ES-I3 (cell line): ENCODE results near the gene MTG2.

ENCODE experiments used
- H3K36me3 ChIP-seq: 2 replicates; pipeline ENCODE4 v1.6.1; 2013; ENCODE audit warnings: mild to moderate bottlenecking, low read length, control low read depth, moderate library complexity; ENCODE audit not compliant: insufficient read depth
- H3K4me1 ChIP-seq: 2 replicates; pipeline ENCODE4 v1.6.1; 2013; ENCODE audit warnings: mild to moderate bottlenecking, control low read depth, low read length; ENCODE audit not compliant: insufficient read depth
- H3K9ac ChIP-seq: 2 replicates; pipeline ENCODE4 v1.6.1; 2013; ENCODE audit warnings: low read depth, mild to moderate bottlenecking, low read length, moderate library complexity
- H3K9me3 ChIP-seq: 2 replicates; pipeline ENCODE4 v1.6.1; 2013; ENCODE audit warnings: mild to moderate bottlenecking, low read length, moderate library complexity; ENCODE audit not compliant: control insufficient read depth, insufficient read depth

Gene MTG2

GRCh38 chr20:62235777-62236157 is 52.9 kb downstream of the MTG2 start:
- Histone ChIP-seq H3K9ac (no peak overlapping the region), H3K9me3 (no peaks in the 10 kb centered on the region), H3K36me3 (no peaks in the 10 kb centered on the region), H3K4me1 (no peaks in the 10 kb centered on the region; the same call in 1 of the 2 replicates)

DNA sequence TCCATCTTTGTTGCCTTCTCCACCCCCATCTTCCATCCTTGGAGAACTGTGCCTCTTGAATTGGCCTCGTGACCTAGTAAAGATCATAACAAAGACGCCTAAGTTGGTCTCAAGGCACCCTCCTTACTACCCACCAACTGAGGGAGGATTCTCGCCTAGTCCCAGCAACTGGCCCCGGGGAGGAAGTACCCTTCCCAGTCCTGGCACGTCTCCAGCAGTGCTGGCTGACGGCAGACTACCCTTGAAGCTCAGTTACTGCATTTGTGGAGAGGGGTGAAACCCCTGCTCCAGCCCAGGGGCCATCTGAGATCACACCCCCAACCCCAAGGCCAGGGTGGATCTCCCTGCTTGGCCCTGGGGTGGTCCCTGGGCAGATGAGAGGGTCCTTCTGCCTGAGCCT is 53.4 kb downstream of the MTG2 start:
- no peaks in the 10 kb centered on the region for H3K9me3 ChIP-seq
- no peak overlapping the region for H3K9ac ChIP-seq
- H3K4me1 ChIP-seq: no peaks in the 10 kb centered on the region; the same call in 1 of the 2 replicates
- H3K36me3 ChIP-seq: no peaks in the 10 kb centered on the region

GRCh38 chr20:62236766-62237513 is 54.1 kb downstream of the MTG2 start:
- no peaks in the 10 kb centered on the region; the same call in 1 of the 2 replicates for H3K4me1 ChIP-seq
- no peaks in the 10 kb centered on the region for H3K9me3 ChIP-seq
- no peak overlapping the region for H3K9ac ChIP-seq
- H3K36me3 ChIP-seq: no peaks in the 10 kb centered on the region

DNA sequence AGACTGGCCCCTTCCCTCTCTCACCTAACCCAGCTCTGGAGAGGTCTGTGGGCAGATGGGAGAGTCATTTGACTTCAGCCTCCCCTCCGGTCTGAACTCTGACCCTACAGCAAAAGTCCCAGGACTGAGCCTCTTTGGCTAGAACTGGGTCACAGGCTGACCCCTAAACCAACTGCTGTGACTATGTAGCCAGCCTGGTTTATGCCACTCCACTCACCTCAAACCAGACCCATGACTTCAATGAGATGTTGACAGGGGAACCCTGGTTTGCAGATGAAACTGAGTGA is 54.6 kb downstream of the MTG2 start:
- H3K4me1 ChIP-seq: no peaks in the 10 kb centered on the region; the same call in 1 of the 2 replicates
- peak overlapping the region; percentile 64; the same call in 1 of the 2 replicates for H3K9ac ChIP-seq
- H3K9me3 ChIP-seq: no peaks in the 10 kb centered on the region

GRCh38 chr20:62237801-62238568 is 55.2 kb downstream of the MTG2 start, which contains the start of gene OSBPL2:
Gene OSBPL2, plus strand, starts transcription at chr20:62238521. Its CDS starts 17,664 bp downstream, at chr20:62256185.
- H3K9ac ChIP-seq: peak within 1 kb of the TSS; percentile 64
- H3K9me3 ChIP-seq: no peaks in the 10 kb centered on the region
- no peaks in the 10 kb centered on the region; the same call in 1 of the 2 replicates for H3K4me1 ChIP-seq
- no peaks in the 10 kb centered on the region for H3K36me3 ChIP-seq

More for the DNA sequence above, 54.6 kb downstream of the MTG2 start:
- H3K36me3 ChIP-seq: no peaks in the 10 kb centered on the region

GRCh38 chr20:62238569-62239277 is 55.9 kb downstream of the MTG2 start:
- Histone ChIP-seq H3K36me3 (no peaks in the 10 kb centered on the region), H3K4me1 (no peaks in the 10 kb centered on the region; the same call in 1 of the 2 replicates), H3K9me3 (no peaks in the 10 kb centered on the region), H3K9ac (peak overlapping the region; percentile 64)

- Histone ChIP-seq H3K36me3 (no peaks in the 10 kb centered on the region), H3K9me3 (no peaks in the 10 kb centered on the region), H3K9ac (peak overlapping the region; percentile 64), H3K4me1 (no peaks in the 10 kb centered on the region; the same call in 1 of the 2 replicates)
These were observed 56.6 kb downstream of the MTG2 start for GRCh38 chr20:62239278-62239879.

DNA sequence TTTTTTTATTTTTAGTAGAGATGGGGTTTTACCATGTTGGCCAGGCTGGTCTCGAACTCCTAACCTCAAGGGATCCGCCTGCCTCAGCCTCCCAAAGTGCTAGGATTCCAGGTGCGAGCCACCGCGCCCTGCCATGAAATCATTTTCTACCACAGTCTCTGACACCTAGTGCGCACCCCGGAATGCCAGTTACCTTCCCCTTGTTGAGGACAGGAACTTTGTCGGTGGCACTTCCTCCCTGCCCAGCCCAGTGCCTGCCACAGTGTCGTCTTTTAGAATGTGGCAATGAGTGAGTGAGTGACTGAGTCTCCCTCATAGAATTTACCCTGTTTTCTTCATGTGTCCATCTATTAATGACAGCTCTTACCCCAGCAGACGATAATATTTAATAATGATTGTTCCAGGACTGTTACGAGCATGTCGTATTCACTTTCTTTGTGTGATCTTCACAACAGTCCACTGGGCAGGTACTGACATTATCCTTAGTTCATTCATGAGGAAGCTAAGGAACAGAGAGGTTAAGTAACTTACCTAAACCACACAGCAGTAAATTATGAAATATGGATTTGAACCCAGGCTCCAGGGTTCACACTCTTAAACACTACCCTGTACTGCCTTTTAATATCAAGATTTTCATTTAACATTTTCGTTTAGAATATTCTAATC is 57.3 kb downstream of the MTG2 start:
- Histone ChIP-seq H3K4me1 (no peaks in the 10 kb centered on the region; the same call in 1 of the 2 replicates), H3K36me3 (no peaks in the 10 kb centered on the region), H3K9ac (no peak overlapping the region), H3K9me3 (no peaks in the 10 kb centered on the region)

DNA sequence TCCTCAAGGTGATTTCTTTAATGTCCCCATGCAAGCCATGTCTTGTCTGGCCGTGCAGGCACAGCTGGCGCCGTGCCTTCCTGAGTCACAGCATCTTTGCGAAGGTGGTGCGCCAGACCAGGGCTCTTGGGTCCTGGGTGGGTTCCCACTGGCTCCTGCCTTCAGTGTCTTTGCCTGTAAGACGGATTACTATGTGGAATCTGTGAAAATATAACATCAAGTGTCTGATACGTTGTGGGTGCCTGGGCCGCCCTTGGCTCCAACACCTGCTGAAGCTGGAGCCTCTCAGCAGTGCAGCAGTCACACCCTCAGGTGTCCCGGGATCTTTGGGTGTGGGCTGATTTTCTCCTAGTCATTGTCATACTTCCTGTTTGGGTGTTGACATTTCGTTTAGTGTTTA is 58.7 kb downstream of the MTG2 start:
- H3K9me3 ChIP-seq: no peaks in the 10 kb centered on the region
- no peak overlapping the region for H3K9ac ChIP-seq
- H3K4me1 ChIP-seq: no peaks in the 10 kb centered on the region; the same call in 1 of the 2 replicates
- H3K36me3 ChIP-seq: no peaks in the 10 kb centered on the region

- H3K36me3 ChIP-seq: no peaks in the 10 kb centered on the region
- no peaks in the 10 kb centered on the region; the same call in 1 of the 2 replicates for H3K4me1 ChIP-seq
- H3K9me3 ChIP-seq: no peaks in the 10 kb centered on the region
- H3K9ac ChIP-seq: no peak overlapping the region
These were observed 59.3 kb downstream of the MTG2 start for GRCh38 chr20:62242176-62242575.

DNA sequence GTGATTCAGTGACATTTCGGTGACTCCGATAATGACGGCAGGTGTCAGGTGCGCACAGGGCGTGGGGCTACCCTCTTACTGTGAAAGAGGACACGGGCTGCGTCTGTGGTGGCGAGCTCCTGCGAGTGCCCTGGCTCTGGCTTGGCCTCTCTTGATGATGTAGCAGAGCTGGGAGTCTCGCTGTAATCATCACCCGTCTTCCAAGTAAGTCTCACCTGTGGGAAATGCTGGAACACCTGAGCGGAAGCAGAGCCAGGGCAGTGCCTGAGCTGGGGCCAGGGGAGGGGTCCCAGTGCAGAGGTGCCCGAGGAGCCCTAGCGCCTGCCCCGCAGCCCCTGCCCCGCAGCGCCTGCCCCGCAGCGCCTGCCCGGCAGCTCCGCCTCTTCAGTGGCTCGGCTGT is 60.3 kb downstream of the MTG2 start:
- H3K36me3 ChIP-seq: no peaks in the 10 kb centered on the region
- no peaks in the 10 kb centered on the region; the same call in 1 of the 2 replicates for H3K4me1 ChIP-seq
- no peak overlapping the region for H3K9ac ChIP-seq
- H3K9me3 ChIP-seq: no peaks in the 10 kb centered on the region

DNA sequence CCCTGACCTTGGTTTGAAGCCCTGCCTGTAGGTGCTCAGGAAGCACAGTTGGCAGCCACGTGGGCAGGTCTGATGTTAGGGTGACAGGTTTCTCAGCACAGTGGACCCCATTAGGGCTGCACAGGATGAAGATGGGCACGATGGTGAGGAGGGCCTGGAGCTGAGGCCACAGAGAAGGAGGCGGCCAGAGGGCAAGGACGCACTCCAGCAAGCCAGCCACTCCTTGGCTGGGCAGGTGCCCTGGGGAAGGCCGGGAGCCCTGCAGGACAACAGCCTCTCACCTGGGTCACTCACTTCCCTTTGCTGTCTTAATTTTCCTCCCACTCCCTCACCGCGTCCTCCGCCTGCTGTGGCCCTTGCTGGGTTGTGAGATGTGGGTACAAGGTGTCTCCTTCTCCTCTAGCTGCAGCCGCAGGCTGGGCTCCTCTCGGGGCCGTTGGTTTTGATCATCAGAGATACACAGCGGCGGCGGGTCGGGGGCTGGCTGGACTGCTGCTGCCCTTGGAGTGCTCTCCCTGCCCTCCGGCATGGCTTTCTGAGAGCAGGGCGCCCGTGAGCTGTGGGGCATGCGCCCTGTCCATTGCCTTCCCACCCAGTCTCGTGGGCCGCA is 61.2 kb downstream of the MTG2 start:
- no peak overlapping the region for H3K9ac ChIP-seq
- no peaks in the 10 kb centered on the region for H3K9me3 ChIP-seq
- no peaks in the 10 kb centered on the region; the same call in 1 of the 2 replicates for H3K4me1 ChIP-seq
- no peaks in the 10 kb centered on the region for H3K36me3 ChIP-seq

GRCh38 chr20:62244644-62245108 is 61.8 kb downstream of the MTG2 start:
- Histone ChIP-seq H3K9me3 (no peaks in the 10 kb centered on the region), H3K4me1 (no peaks in the 10 kb centered on the region; the same call in 1 of the 2 replicates), H3K36me3 (no peaks in the 10 kb centered on the region), H3K9ac (no peak overlapping the region)
